Ectodermal cell (in vitro differentiated cells): ENCODE results near the gene RUNX1.

Experiments used
- H3K27ac ChIP-seq: 2 replicates; pipeline ENCODE4 v1.7.0; 2013; ENCODE audit warnings: mild to moderate bottlenecking, low read depth, low read length; ENCODE audit not compliant: insufficient read depth, poor library complexity, severe bottlenecking
- H3K27me3 ChIP-seq: 2 replicates; pipeline ENCODE4 v1.7.0; 2013; ENCODE audit warnings: mild to moderate bottlenecking, low read length; ENCODE audit not compliant: insufficient read depth, control insufficient read depth, poor library complexity, severe bottlenecking
- H3K36me3 ChIP-seq: one replicate; pipeline ENCODE4 v1.7.0; 2013; ENCODE audit warnings: low read length; ENCODE audit not compliant: control insufficient read depth, insufficient read depth
- H3K4me1 ChIP-seq: one replicate; pipeline ENCODE4 v1.7.0; 2013; ENCODE audit warnings: low read length; ENCODE audit not compliant: control insufficient read depth, insufficient read depth
- H3K4me3 ChIP-seq: 2 replicates; pipeline ENCODE4 v1.7.0; 2013; ENCODE audit warnings: low read depth, low read length, control low read depth; ENCODE audit not compliant: insufficient read depth
- H3K9me3 ChIP-seq: 2 replicates; pipeline ENCODE4 v1.7.0; 2013; ENCODE audit warnings: mild to moderate bottlenecking, low read length, moderate library complexity; ENCODE audit not compliant: control insufficient read depth
- WGBS, 2 experiments: methylation state at CpG; one replicate each; pipeline ENCODE4 v1.1.7; 2013; ENCODE audit warnings: missing lambda C conversion rate in 2 of 2; 5-methylcytosine and 5-hydroxymethylcytosine counted together

RUNX1 gene

DNA sequence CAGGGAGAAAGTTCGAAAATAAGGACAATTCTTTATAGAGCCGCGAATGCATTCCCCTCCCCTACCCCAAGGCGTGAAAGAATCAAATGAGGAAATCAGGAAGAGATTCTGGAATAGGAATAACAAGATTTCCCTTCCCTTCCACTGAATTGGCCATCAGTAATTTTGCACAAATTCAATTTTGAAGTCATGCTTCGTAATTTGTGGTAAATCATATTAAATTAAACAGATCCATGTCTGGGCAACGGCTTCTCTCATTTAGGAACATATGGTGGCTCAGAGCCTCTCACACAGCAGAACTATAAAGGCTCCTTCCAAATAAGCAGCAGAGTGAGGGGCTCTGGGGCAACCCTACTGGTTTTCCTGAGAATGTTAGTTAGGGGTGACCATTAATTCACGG lies 227.4 kb downstream of the RUNX1 start:
- WGBS, 2 experiments: 87 to 100% methylated on average over 5 to 7 of the region's 7 CpGs

DNA sequence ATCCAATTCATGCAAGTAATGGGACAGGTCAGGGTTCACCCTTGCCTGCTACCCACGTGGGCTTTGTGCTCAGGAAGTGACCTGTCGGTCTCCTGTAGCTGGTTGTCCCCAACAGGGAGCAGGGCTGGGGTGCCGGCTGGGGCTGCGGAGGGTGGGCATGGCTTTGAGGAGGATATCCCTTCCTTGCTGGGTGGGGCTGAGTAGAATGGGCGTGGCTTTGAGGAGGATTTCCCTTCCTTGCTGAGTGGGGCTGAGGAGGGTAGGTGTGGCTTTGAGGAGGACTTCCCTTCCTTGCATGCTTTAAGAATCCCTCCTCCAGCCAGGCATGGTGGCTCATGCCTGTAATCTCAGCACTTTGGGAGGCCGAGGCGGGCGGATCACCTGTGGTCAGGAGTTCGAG lies 229.1 kb downstream of the RUNX1 start:
- H3K4me1 ChIP-seq: peaks cover 4% of the 10 kb centered on the region
- 83 to 93% methylated on average over 9 of the region's 9 CpGs for whole genome bisulfite sequencing, 2 experiments
- no peaks in the 10 kb centered on the region for H3K27me3 ChIP-seq
- no peak overlapping the region for H3K27ac ChIP-seq
- H3K4me3 ChIP-seq: no peak overlapping the region
- H3K36me3 ChIP-seq: no peaks in the 10 kb centered on the region
- H3K9me3 ChIP-seq: no peaks in the 10 kb centered on the region

More for the DNA sequence above, 227.4 kb downstream of the RUNX1 start:
- Histone ChIP-seq H3K27ac (no peak overlapping the region), H3K9me3 (no peaks in the 10 kb centered on the region), H3K4me1 (peaks cover 4% of the 10 kb centered on the region), H3K36me3 (no peaks in the 10 kb centered on the region), H3K27me3 (no peaks in the 10 kb centered on the region), H3K4me3 (no peak overlapping the region)

DNA sequence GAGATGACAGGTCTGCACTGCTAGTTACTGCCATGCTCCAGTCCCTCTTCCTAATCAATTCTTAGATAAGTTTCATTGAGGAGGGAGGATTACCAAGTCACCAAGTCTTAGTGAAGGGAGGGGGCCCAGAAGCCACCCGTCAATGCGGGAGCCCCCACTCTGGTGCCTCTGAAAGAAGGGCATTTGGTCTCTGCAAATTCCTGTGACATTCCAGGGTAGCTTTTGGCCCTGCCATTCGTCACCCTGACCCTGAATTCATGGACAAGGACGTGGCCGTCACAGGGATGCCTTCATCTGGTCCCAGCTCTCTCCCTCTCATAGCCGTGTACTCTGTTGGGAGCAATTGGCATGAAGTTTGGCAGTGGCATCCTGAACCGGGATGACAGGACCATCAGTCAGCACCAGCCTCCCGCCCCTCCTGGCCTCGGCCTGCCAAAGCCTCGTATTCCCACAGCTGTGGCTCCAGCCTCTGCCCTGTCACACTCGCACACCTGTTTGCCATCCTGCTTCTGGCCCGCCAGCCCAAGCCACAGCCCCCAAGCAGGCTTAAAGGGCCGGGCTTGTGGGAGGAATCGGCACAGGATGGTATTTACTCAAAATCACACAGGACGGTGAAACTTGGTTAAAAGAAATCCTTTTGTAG lies 229.6 kb downstream of the RUNX1 start:
- 88% methylated on average over 15 of the region's 15 CpGs for WGBS, 2 experiments
- no peak overlapping the region for H3K27ac ChIP-seq
- H3K9me3 ChIP-seq: no peaks in the 10 kb centered on the region

DNA sequence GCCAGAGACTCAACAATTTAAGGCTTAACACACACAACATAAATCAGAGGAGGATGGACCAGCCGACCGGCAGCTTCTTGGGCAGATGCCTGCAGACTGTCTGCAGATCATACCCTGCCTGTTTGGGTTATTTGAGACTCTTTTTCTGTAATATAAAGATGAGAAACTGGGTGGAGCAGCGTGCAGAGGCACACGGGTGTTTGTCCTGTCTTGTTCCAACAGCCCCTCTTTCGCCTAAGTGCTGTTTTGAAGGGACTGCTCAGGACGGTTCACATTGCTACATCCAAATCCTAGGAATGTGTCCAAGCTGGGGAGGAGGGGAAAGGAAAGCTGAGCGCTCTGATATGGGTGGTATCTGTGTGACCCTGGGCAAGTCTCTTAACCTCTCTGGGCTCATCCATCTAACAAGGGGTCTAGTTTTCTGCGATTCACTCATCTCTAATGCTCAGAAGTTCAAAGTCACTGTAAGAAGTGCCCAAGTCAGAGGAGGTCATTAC lies 230.4 kb downstream of the RUNX1 start:
- H3K27ac ChIP-seq: no peak overlapping the region
- no peaks in the 10 kb centered on the region for H3K9me3 ChIP-seq
- H3K4me1 ChIP-seq: peaks cover 4% of the 10 kb centered on the region
- H3K36me3 ChIP-seq: no peaks in the 10 kb centered on the region
- H3K27me3 ChIP-seq: no peaks in the 10 kb centered on the region
- 90 to 91% methylated on average over 8 of the region's 8 CpGs for WGBS, 2 experiments
- no peak overlapping the region for H3K4me3 ChIP-seq

More for the DNA sequence above, 229.6 kb downstream of the RUNX1 start:
- Histone ChIP-seq H3K4me1 (peaks cover 4% of the 10 kb centered on the region), H3K4me3 (no peak overlapping the region), H3K36me3 (no peaks in the 10 kb centered on the region), H3K27me3 (no peaks in the 10 kb centered on the region)

DNA sequence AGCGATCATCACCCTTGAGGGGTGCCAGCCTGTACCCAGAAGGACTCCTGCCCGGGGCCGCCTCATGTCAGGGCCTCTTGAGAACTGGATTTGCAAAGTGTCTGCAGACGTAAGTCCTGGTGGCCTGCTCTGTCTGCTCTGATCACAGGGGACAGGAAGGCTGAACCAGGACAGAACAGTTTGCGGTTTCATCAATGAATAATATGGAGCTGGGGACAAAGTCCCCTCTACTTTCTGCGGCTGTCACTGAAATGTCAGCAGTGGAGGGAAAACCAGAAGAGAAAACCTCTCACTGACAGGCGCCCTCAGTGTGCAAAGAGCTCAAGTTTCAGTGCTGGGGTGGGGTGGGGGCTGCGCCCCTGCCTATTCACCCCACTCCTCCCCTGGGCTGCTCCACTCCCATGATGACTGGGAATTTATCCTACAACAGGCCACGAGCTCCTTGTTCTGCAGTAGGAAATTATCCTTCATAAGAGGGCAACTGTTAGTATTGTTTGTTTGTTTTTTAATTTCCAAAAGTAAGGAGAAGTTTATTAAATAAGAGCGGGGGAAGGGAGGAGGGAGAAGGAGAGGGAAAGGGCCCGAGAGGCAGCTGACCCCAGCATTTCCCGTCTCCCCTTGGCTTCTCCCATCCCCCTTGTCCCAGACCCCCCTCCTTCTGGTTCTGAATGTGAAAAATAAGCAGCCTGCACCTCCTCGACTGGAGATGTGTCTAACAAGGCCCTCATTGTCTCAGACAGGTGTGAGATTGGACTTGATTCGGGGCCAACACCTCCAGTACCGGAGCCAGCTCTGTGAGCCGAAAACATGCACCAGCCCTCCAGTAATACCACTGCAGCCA lies 231.1 kb downstream of the RUNX1 start:
- WGBS, 2 experiments: 76 to 82% methylated on average over 12 to 16 of the region's 16 CpGs
- Histone ChIP-seq H3K27me3 (no peaks in the 10 kb centered on the region), H3K9me3 (no peaks in the 10 kb centered on the region), H3K4me3 (no peak overlapping the region), H3K36me3 (no peaks in the 10 kb centered on the region), H3K4me1 (peaks cover 4% of the 10 kb centered on the region), H3K27ac (no peak overlapping the region)

DNA sequence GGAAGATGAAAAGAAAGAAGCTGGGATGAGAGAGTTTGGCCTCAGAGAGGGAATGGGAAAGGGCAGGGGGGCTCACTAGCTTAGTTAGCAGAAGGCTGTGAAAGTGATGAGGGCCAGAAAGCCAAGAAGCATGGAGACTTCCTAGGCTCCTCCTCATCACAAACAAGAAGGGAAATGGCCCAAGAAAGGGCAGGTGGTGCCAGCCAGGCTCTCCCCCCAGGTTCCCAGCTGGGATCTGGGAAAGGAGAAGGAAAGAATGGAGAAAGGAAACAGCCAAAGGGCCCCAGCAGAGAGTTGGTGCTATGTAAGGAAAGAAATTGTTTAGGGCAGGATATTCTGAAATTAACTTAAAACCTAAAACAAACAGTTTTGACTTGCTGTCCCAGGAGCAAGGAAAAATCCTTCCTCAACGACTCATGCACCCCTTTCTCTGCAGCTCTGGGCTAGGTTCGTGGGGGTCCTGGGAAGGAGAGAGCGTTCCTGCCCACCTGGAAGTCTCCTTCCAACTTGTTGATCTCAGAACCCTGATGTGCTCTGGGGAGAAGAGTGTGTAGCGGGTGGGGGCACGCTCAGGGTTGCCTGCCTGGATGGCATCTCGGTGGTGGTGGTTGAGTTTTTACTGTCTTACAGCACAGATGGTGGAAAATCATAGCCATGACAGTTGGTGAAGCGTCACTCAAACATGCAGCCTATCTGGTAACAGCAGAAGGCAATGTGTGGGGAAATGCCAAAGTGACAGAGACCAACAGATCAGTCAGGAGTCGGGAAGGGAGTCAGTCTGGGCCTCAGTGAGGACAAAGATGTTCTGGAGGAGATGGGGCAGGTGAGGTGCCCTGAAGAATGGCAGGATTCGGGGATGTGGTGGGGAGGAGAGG lies 233.0 kb downstream of the RUNX1 start:
- Histone ChIP-seq H3K36me3 (no peaks in the 10 kb centered on the region), H3K4me3 (no peak overlapping the region), H3K4me1 (peaks cover 4% of the 10 kb centered on the region), H3K9me3 (no peaks in the 10 kb centered on the region), H3K27me3 (no peaks in the 10 kb centered on the region), H3K27ac (no peak overlapping the region)
- WGBS, 2 experiments: 95 to 96% methylated on average over 9 of the region's 9 CpGs

DNA sequence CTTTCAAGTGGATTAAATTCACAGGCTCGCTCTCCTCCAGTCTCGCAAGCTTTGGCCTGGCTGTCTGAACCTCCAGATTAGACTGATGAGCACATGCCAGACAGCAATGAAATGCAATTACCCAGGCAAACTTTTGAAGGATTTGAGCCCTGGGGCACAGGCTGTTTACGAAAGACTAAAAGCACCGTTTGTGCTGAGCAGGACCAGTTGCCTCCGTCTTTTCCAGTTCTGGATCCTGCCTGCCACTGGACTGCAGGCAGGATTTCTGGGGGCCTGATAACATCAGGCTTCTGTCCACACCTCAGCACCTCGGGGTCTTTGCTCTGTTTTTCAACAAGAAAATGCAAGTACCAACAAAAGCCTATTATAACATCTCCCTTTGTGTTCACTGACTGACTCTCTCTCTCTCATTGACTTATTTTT lies 234.6 kb downstream of the RUNX1 start:
- WGBS, 2 experiments: 78 to 86% methylated on average over 6 of the region's 6 CpGs
- H3K27ac ChIP-seq: no peak overlapping the region
- no peaks in the 10 kb centered on the region for H3K27me3 ChIP-seq
- H3K36me3 ChIP-seq: no peaks in the 10 kb centered on the region
- H3K4me1 ChIP-seq: peaks cover 4% of the 10 kb centered on the region
- H3K9me3 ChIP-seq: no peaks in the 10 kb centered on the region
- no peak overlapping the region for H3K4me3 ChIP-seq

DNA sequence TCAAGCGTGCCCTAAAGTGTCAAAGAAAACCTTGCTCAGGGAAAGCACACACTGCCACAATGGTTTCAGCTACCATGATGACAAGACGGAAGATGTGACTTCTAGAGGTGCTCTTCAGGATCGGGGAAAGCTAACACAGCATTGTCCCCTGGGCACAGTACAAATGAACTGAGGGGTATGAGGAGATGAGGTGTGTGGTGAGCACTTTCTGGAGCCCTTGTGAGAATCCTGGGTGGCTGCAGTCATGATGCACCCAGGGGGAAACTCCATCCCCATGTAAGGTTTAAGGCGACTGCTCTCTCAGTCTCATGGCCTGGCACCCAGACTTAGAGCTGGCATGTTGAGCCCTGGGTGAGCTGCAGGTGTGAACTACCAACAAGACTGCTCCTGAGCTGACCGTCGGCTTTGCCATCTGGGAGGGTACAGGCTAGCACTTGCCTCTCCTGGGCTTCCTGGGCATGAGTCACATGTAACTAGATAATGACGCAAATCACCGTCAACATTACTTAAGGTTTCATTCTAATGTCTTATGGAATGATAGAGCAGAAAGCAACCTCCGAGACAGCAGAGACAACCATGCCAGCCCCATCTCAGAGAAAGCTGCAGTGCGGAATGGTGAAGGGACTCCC lies 235.7 kb downstream of the RUNX1 start:
- Histone ChIP-seq H3K9me3 (no peaks in the 10 kb centered on the region), H3K27ac (no peak overlapping the region), H3K4me3 (no peak overlapping the region), H3K36me3 (no peaks in the 10 kb centered on the region), H3K4me1 (peaks cover 3% of the 10 kb centered on the region), H3K27me3 (no peaks in the 10 kb centered on the region)
- WGBS, 2 experiments: 95 to 96% methylated on average over 10 of the region's 10 CpGs

DNA sequence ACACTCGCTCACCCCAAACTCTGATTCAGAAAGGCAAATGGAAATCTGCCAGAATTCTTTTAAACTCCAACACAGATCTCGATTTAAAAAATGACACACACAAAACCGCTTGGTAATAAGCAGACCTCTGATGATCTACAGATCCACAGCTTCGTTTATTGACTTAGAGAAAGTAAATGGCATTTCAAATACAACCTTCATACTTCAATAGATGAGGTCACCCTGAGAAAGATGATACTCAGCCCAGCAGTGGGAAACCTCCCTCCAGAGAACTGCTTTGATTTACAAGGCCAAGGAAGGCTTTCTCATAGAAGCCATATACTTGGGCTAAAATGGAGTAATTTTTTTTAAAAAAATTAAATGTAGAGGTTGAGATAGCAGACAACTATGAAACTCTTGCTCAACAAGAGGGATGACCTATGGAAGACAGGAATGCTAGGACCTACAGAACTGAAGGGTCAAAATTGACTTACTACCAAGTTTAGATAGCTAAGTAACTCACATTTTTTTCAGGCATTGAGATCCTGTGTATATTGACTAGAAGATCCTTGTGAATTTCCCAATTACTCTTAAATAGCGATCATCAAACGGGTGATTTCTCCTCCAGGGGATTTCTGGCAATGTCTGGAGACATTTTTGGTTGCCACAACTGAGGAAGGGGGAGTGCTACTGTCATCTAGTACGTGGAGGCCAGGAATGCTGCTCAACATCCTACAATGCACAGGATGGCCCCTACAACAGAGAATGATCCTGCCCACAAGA lies 236.4 kb downstream of the RUNX1 start:
- no peaks in the 10 kb centered on the region for H3K4me1 ChIP-seq
- no peaks in the 10 kb centered on the region for H3K36me3 ChIP-seq
- no peak overlapping the region for H3K4me3 ChIP-seq
- no peaks in the 10 kb centered on the region for H3K9me3 ChIP-seq
- WGBS, 2 experiments: 92 to 96% methylated on average over 7 of the region's 7 CpGs
- H3K27ac ChIP-seq: no peak overlapping the region
- H3K27me3 ChIP-seq: no peaks in the 10 kb centered on the region
